ENCODE measurements around the gene FBN3.

- TF ChIP-seq POLR2A (IDR thresholded peaks at IDR 0.05) = no peak
- no peak for TF ChIP-seq CTCF (IDR thresholded peaks at IDR 0.05)
Measured at GRCh38 chr19:8120636-8121480, 28.5 kb downstream of the FBN3 start.
